Endothelial cell of umbilical vein (primary cell): ENCODE data around the gene FILIP1L. TPM values are rescaled to one million over a fixed set of nuclear protein-coding genes. Genes with fewer than 3 reads are reported as not detected.
A peak's percentile ranks its signal among the peaks of the same experiment; 100 is the strongest.

Experiments
- BruUV-seq: library from RNA; stranded (reverse); fragments of 400-500 nt; replicated peaks from 2 replicates; lab custom pipeline; 2021; lab: Mats Ljungman, UMichigan
- CTCF ChIA-PET: fragments of 300-600, 350-600 bp; sonication (Branson Sonifier 250); formaldehyde crosslinking; loops from one replicate; lab custom pipeline; 2021; ENCODE audit warnings: antibody characterized with exemption, inconsistent platforms; lab: Charles Lee
- POLR2A ChIA-PET: fragments of 300-600, 350-600 bp; sonication (Branson Sonifier 250); formaldehyde crosslinking; loops from one replicate; lab custom pipeline; 2021; ENCODE audit warnings: antibody characterized with exemption, inconsistent platforms; lab: Charles Lee
- DNase-seq: peaks from one replicate; pipeline ENCODE4 v3.0.0-alpha.2; 2011; ENCODE audit warnings: low read depth, low spot score
- FAIRE-seq: peaks from 2 replicates; lab custom pipeline; 2011; peaks lifted over from hg19 to GRCh38; lab: Jason Lieb, UNC
- H2AFZ ChIP-seq: 2 replicates; pipeline ENCODE4 v1.6.0; 2012; ENCODE audit warnings: low read depth, low read length, control low read depth, inconsistent platforms
- H3K27ac ChIP-seq: 2 replicates; pipeline ENCODE4 v1.5.1; 2011; ENCODE audit warnings: low read depth, mild to moderate bottlenecking, control low read depth, low read length, moderate library complexity; ENCODE audit not compliant: insufficient read depth
- H3K27me3 ChIP-seq, 2 experiments: 2 replicates each; pipeline versions ENCODE4 v1.6.0 to v1.6.1; 2011; ENCODE audit warnings: low read length in 2 of 2, mixed read lengths in 1 of 2; ENCODE audit not compliant: control insufficient read depth in 2 of 2, insufficient read depth in 2 of 2
- H3K36me3 ChIP-seq, 2 experiments: 2 replicates in 1 of 2; 3 replicates in 1 of 2; pipeline ENCODE4 v1.5.1; 2011; ENCODE audit warnings: low read length in 2 of 2, mild to moderate bottlenecking in 1 of 2, moderate library complexity in 1 of 2; ENCODE audit not compliant: control insufficient read depth in 2 of 2, insufficient read depth in 2 of 2; ENCODE audit errors: extremely low read depth in 1 of 2
- H3K4me1 ChIP-seq: 3 replicates; pipeline ENCODE4 v1.5.1; 2011; ENCODE audit warnings: mild to moderate bottlenecking, low read length; ENCODE audit not compliant: control insufficient read depth, insufficient read depth; ENCODE audit errors: extremely low read depth
- H3K4me2 ChIP-seq: 2 replicates; pipeline ENCODE4 v1.6.1; 2011; ENCODE audit warnings: low read length, control low read depth, mixed read lengths; ENCODE audit not compliant: insufficient read depth
- H3K4me3 ChIP-seq, 3 experiments: fragments of 200-600 bp in 1 of 3; sonication (generic), shearing (Covaris generic) in 1 of 3; replicated peaks in 1 of 3; 2 replicates each; pipeline ENCODE4 v1.5.1; 2011 to 2016; ENCODE audit warnings: control low read depth in 3 of 3, low read length in 3 of 3, mild to moderate bottlenecking in 2 of 3, inconsistent platforms in 1 of 3, low read depth in 1 of 3, moderate library complexity in 1 of 3; ENCODE audit not compliant: insufficient read depth in 1 of 3
- H3K79me2 ChIP-seq: 2 replicates; pipeline ENCODE4 v1.6.0; 2012; ENCODE audit warnings: low read length, inconsistent platforms; ENCODE audit not compliant: control insufficient read depth, insufficient read depth
- H3K9ac ChIP-seq: replicated peaks from 2 replicates; pipeline ENCODE3; 2011; ENCODE audit warnings: low read length, control low read depth; ENCODE audit not compliant: insufficient read depth; ENCODE audit errors: extremely low read depth
- H3K9me1 ChIP-seq: replicated peaks from 3 replicates; pipeline ENCODE4 v1.6.0; 2011; ENCODE audit warnings: mild to moderate bottlenecking, low read length; ENCODE audit not compliant: control insufficient read depth, insufficient read depth; ENCODE audit errors: extremely low read depth
- H3K9me3 ChIP-seq: replicated peaks from 2 replicates; pipeline ENCODE4 v1.5.1; 2012; ENCODE audit warnings: low read length, inconsistent platforms; ENCODE audit not compliant: control insufficient read depth, insufficient read depth
- H4K20me1 ChIP-seq: replicated peaks from 2 replicates; pipeline ENCODE3; 2011; ENCODE audit warnings: mild to moderate bottlenecking, low read length; ENCODE audit not compliant: control insufficient read depth, insufficient read depth; ENCODE audit errors: extremely low read depth
- EZH2 ChIP-seq: IDR thresholded peaks from 2 replicates; pipeline ENCODE4 v1.6.1; 2012; ENCODE audit warnings: borderline replicate concordance, low read depth, mild to moderate bottlenecking, moderate library complexity, low read length, inconsistent platforms; ENCODE audit not compliant: severe bottlenecking
- FOS ChIP-seq: IDR thresholded peaks from 2 replicates; pipeline ENCODE4 v1.6.1; 2011; ENCODE audit warnings: mild to moderate bottlenecking, low read length, moderate library complexity, borderline replicate concordance; ENCODE audit not compliant: insufficient read depth
- GATA2 ChIP-seq: IDR thresholded peaks from 2 replicates; pipeline ENCODE4 v1.7.0; 2011; ENCODE audit warnings: low read depth, mild to moderate bottlenecking, moderate library complexity, mixed read lengths, low read length; ENCODE audit not compliant: insufficient read length, insufficient read depth
- JUN ChIP-seq: IDR thresholded peaks from 2 replicates; pipeline ENCODE4 v1.6.1; 2011; ENCODE audit warnings: borderline replicate concordance, low read depth; ENCODE audit not compliant: insufficient read length, insufficient read depth
- MYC ChIP-seq: IDR thresholded peaks from one replicate; pipeline ENCODE4 v1.6.1; 2011; ENCODE audit warnings: mild to moderate bottlenecking, low read depth, low read length
- POLR2A ChIP-seq: IDR thresholded peaks from 2 replicates; pipeline ENCODE4 v1.6.1; 2012; ENCODE audit warnings: low read depth, mild to moderate bottlenecking, control low read depth, low read length
- POLR2AphosphoS5 ChIP-seq: IDR thresholded peaks from 2 replicates; pipeline ENCODE4 v1.6.1; 2012; ENCODE audit warnings: low read depth, mild to moderate bottlenecking, control low read depth, low read length, moderate library complexity; ENCODE audit not compliant: insufficient read depth
- dilution Hi-C: fragments of 300-500 bp; cut with MboI; formaldehyde crosslinking; loops from one replicate; pipeline ENCODE4 v1.15.0; 2019; ENCODE audit warnings: low sequenced_read_pairs; ENCODE audit not compliant: extremely low pct_ligation_motif_present
- intact Hi-C: fragments of 100-400 bp; cut with micrococcal nuclease; formaldehyde crosslinking; loops from one replicate; pipeline ENCODE4 v1.10.0; 2022
- polyA plus RNA-seq, 4 experiments: library from polyadenylated mRNA; depleted of rRNA in 3 of 4; stranded (reverse) in 3 of 4; unstranded in 1 of 4; fragments of >200 nt; gene quantifications; 2 replicates each; pipeline versions ENCODE4 v1.2.1 to v1.2.3, GENCODE V29; 2011 to 2012; ENCODE audit warnings: missing spikeins in 1 of 4
- total RNA-seq: library from RNA; stranded (reverse); gene quantifications from 2 replicates; pipeline ENCODE4 v1.2.3, GENCODE V29; 2021
- TF ChIP-seq, protein P1 (sequence below), 2 donors: IDR thresholded peaks; 1 replicate in 1 of 2; 2 replicates in 1 of 2; pipeline ENCODE4 v1.5.1; 2011; ENCODE audit warnings: low read length in 2 of 2, mild to moderate bottlenecking in 2 of 2, moderate library complexity in 2 of 2, control low read depth in 1 of 2, inconsistent platforms in 1 of 2, low read depth in 1 of 2; ENCODE audit not compliant: insufficient read depth in 1 of 2; ENCODE audit errors: extremely low read depth in 1 of 2
- TF ChIP-seq, protein P2 (sequence below): IDR thresholded peaks from 2 replicates; pipeline ENCODE4 v1.6.1; 2011; ENCODE audit not compliant: insufficient read depth, insufficient read length

FILIP1L gene
- total and polyA plus RNA-seq, 2 donors (not counting 3 experiments of a cell fraction or from before 2014, with no cell fraction given), result 26.0 to 29.9 TPM

DNA sequence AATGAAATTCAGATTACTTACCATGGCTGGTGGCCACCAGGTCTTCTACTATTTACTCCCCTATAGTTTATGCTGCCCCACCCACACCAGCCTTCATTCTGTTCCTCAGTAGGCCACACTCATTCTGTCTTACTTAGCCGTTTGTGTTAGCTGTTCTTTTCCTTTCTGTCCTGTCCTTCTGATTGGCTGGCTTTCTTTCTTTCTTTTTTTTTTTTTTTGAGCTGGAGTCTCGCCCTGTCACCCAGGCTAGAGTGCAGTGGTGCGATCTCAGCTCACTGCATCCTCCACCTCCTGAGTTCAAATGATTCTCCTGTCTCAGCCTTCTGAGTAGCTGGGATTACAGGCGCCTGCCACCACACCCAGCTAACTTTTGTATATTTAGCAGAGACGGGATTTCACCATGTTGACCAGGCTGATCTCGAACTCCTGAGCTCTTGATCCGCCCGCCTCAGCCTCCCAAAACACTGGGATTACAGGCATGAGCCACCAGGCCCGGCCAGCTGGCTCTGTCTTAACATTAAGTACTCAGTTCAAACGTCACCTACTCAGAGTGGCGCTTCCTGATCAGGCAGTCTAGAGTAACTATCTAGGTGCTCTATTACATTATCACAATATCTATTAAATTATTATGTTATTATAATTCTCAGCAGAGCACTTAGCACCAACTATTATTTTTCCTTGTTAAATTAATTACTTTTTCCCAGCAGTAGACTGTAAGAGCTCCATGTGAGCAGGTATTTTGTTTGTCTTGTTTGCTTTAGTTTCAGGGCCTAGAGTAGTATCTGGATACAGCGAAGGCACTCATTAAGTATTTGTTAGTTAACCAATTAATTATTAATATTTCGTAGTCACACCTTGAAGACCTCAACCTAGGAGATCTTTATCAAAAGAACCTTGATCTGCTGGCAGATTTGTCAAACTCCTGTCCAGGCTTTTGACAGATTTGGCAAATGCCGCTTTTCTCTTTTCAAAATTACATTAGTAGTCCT lies 290.3 kb downstream of the FILIP1L start:
- dilution Hi-C loops, result no loop called here
- Histone ChIP-seq H3K4me1 (peaks cover 23% of the 10 kb centered on the region), H4K20me1 (no peaks in the 10 kb centered on the region), H3K9ac (no peak overlapping the region), H3K4me3 (no peak overlapping the region), H3K79me2 (peaks cover 51% of the 10 kb centered on the region), H3K27me3 (no peaks in the 10 kb centered on the region), H3K36me3 (no peaks in the 10 kb centered on the region), H3K27ac (peak overlapping the region; percentile 87), H3K4me2 (peak overlapping the region; percentile 10), H3K9me3 (no peaks in the 10 kb centered on the region), H3K9me1 (no peaks in the 10 kb centered on the region), H2AFZ (no peak overlapping the region)
- CTCF ChIA-PET, result interaction anchor here (1.2 to 2.8 kb wide), 5 partner anchors 8 to 709 kb away, joined by 3 to 32 read pairs (median 7); no protein-coding TSS in a partner anchor
- no TSS peak for BruUV-seq
- TF ChIP-seq MYC (no peak), EZH2 (no peak), JUN (no peak), GATA2 (no peak), FOS (no peak), POLR2A (no peak), POLR2AphosphoS5 (no peak)
- TF ChIP-seq, protein P1, sequence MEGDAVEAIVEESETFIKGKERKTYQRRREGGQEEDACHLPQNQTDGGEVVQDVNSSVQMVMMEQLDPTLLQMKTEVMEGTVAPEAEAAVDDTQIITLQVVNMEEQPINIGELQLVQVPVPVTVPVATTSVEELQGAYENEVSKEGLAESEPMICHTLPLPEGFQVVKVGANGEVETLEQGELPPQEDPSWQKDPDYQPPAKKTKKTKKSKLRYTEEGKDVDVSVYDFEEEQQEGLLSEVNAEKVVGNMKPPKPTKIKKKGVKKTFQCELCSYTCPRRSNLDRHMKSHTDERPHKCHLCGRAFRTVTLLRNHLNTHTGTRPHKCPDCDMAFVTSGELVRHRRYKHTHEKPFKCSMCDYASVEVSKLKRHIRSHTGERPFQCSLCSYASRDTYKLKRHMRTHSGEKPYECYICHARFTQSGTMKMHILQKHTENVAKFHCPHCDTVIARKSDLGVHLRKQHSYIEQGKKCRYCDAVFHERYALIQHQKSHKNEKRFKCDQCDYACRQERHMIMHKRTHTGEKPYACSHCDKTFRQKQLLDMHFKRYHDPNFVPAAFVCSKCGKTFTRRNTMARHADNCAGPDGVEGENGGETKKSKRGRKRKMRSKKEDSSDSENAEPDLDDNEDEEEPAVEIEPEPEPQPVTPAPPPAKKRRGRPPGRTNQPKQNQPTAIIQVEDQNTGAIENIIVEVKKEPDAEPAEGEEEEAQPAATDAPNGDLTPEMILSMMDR (IDR thresholded peaks at IDR 0.05; ENCODE audit: extremely low read depth in 1 of 2, insufficient read depth in 1 of 2, low read depth in 1 of 2, low read length in 2 of 2), result no peak
- TF ChIP-seq, protein P2, sequence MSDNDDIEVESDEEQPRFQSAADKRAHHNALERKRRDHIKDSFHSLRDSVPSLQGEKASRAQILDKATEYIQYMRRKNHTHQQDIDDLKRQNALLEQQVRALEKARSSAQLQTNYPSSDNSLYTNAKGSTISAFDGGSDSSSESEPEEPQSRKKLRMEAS, result no peak
- intact Hi-C loops, result no loop called here
- POLR2A ChIA-PET, result no interaction called here
- DNase-seq (no peak), FAIRE-seq (no peak)
